HepG2 (cell line): ENCODE data around the gene CHD2.

ENCODE experiments used
- POLR2A ChIP-seq, 2 experiments: IDR thresholded peaks; 2 replicates each; pipeline ENCODE4 v1.6.1; 2011; ENCODE audit warnings: low read depth in 2 of 2, low read length in 2 of 2, mild to moderate bottlenecking in 1 of 2, moderate library complexity in 1 of 2; ENCODE audit not compliant: insufficient read depth in 1 of 2
- RNF2 ChIP-seq: fragments of 450-650 bp; conservative IDR thresholded peaks from 2 replicates; pipeline ENCODE4 v1.6.1; 2016; ENCODE audit warnings: low read depth
- TCF7 ChIP-seq: sonication (generic); IDR thresholded peaks from 2 replicates; pipeline ENCODE4 v1.6.1; 2016; ENCODE audit warnings: antibody characterized with exemption, low read depth
- ZNF10 ChIP-seq: sonication (generic); formaldehyde crosslinking; IDR thresholded peaks from 2 replicates; pipeline ENCODE4 v1.4.0; 2020; ENCODE audit warnings: mild to moderate bottlenecking, low read depth, missing genetic modification reagents, borderline replicate concordance
- ZNF318 ChIP-seq: sonication (generic); formaldehyde crosslinking; IDR thresholded peaks from 2 replicates; pipeline ENCODE4 v1.4.0; 2020; ENCODE audit warnings: mild to moderate bottlenecking, missing genetic modification reagents
- TF ChIP-seq, protein P1 (sequence below), 2 experiments: sonication (generic) in 1 of 2; formaldehyde crosslinking in 1 of 2; IDR thresholded peaks; 2 replicates each; pipeline versions ENCODE4 v1.4.0 to v1.6.1; 2018 to 2020; ENCODE audit warnings: missing genetic modification reagents in 2 of 2, borderline replicate concordance in 1 of 2, low read depth in 1 of 2, mild to moderate bottlenecking in 1 of 2, missing biosample characterization in 1 of 2

DNA sequence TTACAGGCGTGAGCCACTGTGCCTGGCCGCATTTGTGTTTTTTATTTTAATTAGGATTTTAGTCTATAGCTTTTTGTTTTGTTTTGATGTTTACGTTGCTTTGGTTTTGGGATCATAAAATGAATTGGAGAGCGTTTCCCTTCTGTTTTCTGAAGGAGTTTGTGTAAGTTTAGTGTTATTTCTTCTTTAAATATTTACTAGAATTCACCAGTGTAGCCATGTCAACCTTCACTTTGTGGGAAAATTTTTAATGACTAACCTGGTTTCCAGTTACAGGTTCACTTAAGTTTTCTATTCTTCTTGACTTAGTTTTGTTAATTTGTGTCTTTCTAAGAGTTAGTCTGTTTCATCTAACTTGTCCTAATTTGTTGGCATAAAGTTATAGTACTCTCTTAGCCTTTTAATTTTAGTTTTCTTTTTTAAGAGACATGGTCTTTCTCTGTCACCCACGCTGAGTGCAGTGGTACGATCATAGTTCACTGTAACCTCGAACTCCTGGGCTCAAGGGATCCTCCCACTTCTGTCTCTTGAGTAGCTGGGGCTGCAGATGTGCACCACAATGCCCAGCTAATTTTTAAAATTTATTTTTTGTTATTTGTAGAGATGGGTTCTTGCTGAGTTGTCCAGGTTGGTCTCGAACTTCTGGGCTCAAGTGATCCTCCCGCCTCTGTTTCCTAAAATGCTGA, 61.0 kb downstream of the CHD2 start:
- no peak for TF ChIP-seq TCF7
- TF ChIP-seq, protein P1, sequence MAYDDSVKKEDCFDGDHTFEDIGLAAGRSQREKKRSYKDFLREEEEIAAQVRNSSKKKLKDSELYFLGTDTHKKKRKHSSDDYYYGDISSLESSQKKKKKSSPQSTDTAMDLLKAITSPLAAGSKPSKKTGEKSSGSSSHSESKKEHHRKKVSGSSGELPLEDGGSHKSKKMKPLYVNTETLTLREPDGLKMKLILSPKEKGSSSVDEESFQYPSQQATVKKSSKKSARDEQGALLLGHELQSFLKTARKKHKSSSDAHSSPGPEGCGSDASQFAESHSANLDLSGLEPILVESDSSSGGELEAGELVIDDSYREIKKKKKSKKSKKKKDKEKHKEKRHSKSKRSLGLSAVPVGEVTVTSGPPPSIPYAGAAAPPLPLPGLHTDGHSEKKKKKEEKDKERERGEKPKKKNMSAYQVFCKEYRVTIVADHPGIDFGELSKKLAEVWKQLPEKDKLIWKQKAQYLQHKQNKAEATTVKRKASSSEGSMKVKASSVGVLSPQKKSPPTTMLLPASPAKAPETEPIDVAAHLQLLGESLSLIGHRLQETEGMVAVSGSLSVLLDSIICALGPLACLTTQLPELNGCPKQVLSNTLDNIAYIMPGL (CRISPR knock-in tag; IDR thresholded peaks at IDR 0.05; ENCODE audit: borderline replicate concordance in 1 of 2, low read depth in 1 of 2): no peak
- no peak for TF ChIP-seq ZNF10 (CRISPR knock-in tag)
- no peak for TF ChIP-seq POLR2A (IDR thresholded peaks at IDR 0.05; ENCODE audit: insufficient read depth in 1 of 2, low read depth in 2 of 2, low read length in 2 of 2)
- TF ChIP-seq RNF2: no peak
- TF ChIP-seq ZNF318 (CRISPR knock-in tag): no peak
